NCI-H1436 treated with DMSO at 0.1 percent for 48 hours (cell line): ENCODE measurements around the gene NUAK2.

ENCODE experiments used
- DNase-seq: peaks from one replicate; lab custom pipeline; 2025; lab: John Stamatoyannopoulos, UW

Gene NUAK2

DNA sequence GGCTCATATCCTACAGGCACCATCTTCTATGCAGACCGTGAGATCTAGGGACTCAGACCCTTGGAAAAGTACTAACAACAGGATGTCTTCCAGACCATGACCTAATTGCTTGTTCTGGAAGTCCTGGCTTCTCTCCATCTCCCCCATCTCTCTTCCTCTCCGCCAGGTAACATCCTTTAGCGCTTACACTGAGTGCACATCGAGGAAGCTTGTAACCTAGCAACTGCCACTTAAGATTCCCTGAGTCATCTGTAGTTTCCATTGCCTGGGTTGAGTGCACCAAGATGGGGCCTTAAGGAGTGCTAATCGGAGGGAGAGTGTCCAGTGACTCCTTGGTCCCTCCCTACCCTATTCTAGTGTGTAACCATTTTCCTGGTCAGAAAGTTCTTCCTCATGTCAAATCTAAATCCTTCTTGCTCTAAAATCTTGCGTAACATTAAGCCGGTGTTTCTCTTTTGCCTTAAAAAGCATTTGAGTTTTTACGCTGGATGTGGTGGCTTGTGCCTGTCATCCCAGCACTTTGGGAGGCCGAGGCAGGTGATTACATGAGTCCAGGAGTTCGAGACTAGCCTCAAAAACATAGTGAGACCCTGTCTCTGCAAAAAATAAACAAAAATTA, 25.5 kb upstream of the NUAK2 start:
- no peak for DNase-seq

DNA sequence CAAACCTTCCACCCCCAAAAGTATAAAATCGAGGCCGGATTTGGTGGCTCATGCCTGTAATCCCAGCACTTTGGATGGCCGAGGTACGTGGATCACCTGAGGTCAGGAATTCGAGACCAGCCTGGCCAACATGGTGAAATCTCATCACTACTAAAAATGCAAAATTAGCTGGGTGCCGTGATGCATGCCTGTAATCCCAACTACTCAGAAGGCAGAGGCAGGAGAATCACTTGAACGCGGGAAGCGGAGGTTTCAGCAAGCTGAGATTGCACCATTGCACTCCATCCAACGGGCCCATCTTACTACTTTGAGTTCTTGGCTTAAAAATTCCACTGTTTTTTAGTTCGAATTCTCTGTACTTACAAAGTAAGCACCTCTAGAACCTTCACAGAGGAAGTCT, 24.2 kb upstream of the NUAK2 start:
- DNase-seq, result no peak

DNA sequence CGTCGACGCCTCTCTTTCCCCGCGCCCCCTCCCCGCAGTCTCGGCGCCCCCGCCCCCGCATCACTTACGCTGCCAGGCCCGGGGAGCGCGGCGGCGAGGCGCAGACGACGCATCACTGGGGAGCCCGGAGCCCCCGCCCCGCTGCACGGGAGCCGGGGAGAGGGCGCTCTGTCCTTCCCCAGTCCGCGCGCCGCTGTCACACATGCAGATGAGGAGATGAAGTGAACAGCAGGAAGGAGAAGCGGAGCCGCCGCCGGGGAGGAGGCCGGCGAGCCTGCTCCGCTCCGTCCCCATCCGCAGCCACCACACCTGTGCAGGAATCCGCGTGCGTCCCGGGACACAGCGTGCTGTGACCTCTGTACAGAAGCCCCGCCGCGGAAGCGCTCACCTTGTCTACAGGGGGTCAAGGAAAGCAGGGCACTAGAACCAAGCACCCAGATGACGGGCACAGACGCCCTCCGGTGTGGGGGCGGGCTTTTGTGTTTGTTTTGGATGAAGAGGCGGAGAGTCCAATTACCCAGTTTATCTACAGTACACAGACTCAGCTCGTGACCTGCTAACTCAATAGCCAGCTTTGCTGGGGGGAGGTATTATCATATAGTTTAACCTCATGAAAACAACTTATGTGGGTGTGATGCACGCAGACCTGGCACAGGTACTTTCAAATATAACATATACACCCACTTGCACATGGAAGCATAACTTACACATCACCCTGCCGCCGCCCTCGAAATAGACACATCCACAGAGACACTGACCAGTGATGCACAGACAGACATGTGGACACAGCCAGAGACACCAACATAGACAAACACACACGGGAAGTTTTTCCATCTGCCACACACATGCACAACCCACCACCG, 22.8 kb upstream of the NUAK2 start:
- no peak for DNase-seq

DNA sequence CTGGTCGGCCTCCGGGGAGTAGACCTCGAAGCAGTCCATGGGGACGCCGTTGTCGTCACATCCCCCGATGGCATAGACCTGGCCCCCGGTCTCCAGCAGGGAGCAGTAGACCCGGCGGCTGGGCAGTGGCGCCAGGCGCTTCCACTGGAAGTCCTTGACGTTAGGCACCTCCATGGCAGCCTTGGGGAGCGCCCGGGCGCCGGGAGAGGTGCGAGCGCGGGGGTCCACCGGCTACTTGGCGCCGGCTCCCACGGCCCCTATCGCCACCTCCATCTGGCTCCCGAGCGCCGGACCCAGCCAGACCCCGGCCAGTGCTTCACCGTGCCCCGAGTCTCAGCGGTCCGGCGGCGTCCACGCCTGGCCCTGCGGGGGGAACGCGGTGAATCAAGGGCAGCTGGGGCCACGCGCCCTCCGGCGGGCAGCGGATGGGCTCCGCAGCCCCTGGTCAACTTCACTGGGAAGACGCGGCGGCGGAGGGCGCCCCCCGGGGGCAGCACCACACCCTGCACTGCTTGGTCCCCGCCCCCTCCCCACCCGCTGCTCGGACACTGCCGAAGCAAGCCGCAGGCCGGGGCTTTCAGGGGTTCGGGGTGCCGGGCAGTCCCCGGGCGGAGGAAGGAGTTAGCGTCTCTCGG, 22.0 kb upstream of the NUAK2 start:
- no peak for DNase-seq

DNA sequence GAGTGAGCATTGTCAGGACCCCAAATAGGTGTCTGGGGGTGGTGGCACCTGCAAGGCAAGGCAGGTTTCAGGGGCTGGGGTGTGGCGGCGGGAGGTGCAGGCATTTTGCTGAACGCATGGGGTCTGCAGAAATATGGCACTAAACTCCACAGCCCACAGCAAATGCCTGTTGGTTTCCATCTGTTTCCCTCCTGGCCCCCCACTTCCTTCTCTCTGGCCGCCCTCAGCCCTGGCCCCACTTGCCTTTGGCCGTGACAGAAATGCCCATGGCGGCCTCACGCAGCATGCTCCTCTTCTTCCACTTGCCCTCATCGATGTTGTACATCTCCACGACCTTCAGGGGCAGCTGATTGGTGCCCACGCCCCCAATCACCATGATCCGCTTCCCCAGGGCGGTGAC, 21.4 kb upstream of the NUAK2 start:
- no peak for DNase-seq

DNA sequence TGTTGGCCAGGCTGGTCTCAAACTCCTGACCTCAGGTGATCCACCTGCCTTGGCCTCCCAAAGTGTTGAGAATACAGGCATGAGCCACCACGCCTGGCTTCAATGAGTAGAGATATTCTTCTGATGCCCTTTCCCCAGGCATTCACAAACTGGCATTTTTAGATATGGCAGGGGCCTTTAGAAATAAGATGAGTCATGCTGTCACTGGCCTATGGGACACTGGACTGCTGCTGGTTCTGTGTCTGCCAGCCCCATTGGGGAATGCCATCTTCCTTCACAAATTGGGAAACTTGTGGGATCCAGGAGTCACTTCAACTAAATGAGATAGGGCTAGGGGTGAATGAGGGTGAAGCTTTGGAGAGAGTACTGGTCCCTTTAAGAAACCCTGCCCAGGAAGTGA, 19.1 kb upstream of the NUAK2 start:
- DNase-seq, result no peak

DNA sequence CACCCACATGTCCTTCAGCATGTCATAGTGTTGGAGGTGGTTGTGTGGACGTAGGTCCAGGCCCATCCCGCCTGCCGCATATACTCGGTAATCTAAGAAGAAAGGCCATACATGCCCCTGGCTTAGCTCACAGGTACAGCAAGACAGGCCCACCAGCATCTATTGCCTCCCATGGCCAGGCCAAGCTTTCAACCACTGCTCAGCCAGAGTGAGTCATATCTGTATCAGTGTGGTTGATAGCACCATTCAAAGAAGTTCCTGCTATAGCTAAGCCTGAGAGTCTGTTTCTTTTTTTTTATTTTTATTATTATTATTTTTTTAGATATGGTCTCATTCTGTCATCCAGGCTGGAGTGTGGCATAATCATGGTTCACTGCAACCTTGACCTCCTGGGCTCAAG, 18.2 kb upstream of the NUAK2 start:
- no peak for DNase-seq

DNA sequence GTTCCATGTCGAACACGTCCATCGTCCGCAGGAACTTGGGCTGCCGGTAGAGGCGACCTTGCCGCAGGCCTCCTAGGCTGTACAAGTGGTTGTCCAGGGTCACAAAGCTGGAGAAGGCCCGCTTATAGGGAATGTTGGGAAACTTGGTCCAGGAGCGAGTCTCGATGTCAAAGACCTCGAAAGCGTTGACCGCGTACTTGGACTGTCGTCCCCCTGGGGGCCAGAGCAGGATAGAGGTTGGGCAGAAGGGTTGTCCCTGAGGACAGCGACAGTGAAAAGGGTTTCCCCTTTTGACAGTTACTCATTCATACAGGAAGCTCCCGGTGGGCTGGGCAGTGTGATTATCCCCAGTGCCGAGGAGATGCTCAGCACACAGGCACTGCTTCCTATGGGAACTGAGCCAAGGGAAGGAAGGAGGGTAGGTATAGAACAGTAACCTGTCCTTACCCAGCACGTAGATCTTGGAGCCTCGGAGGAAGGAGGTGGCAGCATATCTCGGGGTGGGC, 17.7 kb upstream of the NUAK2 start:
- no peak for DNase-seq

DNA sequence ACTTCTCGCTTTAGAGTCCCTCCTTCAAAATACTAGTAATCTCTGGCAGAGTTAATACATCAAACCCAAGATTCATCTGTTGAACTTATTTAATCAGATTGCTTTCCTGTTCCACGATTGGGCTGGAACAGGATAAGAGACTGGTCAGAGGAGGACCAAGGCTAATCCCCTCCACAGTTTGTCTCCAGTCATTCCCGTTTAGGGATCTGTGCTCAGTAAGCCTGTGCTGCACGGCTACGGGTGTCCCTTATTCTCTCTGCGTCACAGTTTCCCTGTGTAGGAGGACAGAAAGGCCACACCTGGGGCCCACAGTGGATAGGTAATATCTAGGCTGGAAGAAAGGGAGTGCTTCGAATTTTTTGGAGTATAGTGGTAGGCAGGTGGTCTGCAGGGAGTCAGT, 16.5 kb upstream of the NUAK2 start:
- no peak for DNase-seq

DNA sequence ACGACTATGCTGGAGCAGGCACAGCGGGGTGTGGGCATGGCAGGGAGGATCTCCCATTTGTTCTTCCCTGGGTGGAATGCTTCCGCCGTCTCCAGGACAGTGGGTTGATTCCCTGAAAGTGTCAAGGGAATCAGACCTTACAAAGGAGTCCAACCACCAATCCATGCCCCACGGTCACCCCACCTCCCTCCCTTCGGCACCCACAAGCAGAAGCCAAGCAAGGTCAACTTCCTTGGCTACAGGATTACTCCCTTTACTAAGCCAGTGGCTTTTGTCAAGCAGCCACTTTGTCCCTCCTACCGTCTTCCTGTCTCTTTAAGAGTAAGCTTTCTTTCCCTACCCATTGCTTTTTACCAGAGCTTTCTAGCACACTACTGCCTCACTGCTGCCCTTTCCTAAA, 15.9 kb upstream of the NUAK2 start:
- no peak for DNase-seq

DNA sequence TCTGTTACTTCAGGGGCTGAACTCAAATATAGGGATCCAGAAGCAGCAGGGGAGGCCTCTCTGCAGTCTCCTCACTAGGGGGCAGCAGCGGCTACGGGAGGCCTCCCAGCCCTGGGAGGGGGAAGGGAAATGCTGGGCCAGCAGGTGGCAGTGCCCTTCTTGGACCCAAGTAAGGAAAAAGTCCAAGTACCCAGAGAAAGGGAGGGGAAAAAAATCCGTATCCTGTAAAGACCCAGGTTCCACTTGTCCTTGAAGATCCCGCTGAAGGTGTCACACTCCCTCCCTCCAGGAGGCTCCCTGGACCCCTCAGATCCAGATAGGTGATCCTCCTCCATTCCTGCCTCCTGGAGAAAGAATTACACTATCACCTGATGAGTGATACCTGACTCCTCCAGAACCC, 14.1 kb upstream of the NUAK2 start:
- DNase-seq, result peak; percentile 78

DNA sequence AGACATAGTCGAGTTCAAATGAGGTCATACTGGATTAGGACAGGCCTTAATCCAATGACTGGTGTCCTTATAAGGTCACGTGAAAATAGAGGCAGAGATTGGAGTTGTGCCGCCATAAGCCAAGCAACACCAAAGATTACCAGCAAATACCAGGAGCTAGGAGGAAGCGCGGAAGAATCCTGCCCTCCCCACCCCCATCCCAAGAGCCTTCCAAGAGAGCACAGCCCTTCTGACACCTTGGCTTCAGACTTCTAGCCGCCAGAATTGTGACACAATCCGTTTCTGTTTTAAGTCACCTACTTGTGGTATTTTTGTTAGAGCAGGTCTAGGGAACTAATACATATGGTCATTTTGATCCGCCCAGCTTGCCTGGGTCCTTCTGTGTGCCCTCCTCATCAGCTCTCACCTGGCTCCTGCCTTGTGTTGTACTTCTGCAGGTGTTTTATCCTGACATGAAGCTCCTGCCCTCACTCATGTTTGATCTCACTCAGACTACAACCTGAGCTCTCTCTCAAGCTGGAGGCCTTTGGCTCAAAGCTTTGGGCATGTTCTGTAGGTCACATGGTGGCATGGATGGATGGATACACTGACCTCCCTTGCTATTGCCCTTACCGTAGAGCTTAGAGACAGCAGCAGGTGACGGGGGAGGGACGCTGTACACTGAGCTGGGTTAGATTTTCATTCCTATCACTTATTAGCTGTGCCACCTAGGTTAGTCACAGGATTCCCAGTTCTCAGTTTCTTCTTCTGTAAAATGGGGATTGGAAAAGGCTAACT, 10.7 kb upstream of the NUAK2 start:
- DNase-seq, result no peak

DNA sequence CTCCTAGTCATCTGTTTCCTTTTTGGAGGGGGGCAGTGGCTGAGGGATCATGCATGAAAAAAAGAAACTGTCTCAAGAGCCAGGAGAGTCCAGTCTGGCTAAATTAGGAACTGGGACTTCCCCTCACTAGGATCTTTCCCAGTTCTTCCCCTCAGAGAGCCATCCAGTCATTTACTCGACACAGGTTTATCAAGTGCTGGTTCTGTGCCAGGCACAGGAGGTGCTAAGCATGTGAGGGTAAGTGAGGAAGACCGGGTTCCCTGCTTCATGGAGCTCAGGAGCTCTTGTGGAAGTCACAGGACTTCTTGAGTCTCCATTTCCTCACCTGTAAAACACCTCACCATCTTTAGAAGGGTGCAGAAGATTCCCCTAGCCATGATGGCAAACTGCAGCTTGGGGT, 8.6 kb upstream of the NUAK2 start:
- DNase-seq, result no peak

DNA sequence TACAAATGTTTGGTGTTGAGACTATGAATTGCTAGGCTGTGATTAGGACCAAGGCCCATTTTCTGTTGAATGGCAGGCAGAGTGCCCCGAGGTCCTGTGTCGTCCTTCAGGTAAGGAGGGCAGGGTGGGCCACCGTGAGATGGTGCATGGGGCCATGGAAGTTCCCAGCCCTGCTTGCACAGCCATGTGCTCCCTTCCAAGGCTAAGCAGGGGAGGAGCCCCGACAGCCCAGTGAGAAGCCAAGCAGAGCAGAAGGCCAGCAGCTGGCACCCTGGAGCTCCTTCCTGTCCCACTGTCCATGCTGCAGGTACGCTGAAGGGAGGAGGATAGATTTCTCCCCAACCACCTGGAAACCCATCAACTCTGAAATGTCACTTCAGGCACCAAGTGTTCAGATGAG, 8.2 kb upstream of the NUAK2 start:
- no peak for DNase-seq

DNA sequence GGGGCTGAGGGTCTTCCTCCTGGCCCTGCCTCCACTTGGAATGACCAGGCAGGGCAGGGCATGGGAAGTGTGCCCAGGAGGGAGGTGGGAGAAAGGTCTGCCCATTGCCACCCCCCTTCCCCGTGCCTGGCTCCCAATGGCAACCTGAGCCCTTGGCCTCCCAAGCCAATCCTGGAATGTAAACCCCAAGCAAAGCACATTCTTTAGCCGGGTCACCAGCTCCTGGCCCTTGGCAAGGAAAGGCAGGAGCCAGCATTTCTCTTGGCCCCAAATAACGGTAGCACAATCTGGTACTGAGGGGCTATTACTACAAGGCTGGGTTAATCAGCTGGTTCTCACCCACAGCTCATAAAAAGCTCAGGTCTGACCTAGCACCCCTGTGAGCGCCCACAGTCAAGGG, 6.9 kb upstream of the NUAK2 start:
- DNase-seq, result no peak

DNA sequence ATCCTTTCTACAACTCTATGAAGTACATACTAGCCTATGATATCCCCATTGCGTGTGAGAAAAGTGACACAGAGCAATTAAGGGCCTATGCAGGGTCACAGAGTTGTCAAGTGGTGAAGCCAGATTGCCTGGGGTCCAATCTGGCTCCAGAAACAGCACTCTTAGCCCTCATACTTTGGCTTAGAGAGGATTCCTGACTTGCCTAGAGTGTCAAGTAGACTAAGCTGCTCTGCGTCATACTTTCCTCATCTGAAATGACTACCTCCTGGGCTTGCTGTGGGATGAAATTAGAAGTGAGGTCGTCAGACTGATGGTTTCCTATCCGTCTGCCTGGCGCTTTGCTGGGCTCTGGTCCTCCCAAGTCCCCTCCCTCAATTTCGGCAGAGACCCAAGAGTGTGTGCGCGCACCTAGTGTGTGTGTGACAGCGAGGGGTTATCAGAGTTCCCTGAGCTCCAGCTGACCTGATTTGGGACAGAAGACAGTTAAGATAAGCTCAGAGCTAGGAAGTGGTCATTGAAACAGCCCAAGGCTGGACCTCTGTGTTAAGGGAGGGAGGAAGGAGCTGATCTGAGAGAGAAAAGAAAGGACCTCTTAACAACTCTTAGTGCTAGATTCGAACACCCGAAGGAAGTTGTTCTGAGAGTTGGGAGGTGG, 5.4 kb upstream of the NUAK2 start:
- no peak for DNase-seq

DNA sequence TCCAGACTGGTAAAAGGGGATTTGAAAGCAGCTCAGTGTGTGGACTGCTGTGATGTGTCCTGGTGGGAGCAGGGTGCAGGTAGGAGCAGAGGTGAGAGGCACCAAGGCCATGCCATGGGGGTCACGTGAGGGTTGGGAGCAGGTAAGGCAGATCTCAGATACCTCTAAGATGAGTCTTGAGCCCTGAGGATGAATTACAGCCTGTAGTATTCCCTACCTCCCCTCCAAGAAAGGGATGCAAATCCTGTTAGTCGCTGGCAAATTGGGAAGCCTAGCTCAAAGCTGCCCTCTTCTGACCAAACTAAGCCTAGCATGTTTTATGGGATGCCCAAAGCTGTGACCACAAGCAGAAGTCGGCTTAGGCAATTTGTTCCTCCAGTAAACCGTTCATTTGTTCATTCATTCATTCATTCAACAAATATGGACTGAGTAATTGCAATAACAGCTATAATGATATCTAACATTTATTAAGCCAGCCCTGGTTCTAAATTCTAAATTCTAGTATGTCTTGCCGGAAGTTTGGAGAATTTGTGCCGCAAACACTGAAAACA, 3.9 kb upstream of the NUAK2 start:
- peak; percentile 53 for DNase-seq

DNA sequence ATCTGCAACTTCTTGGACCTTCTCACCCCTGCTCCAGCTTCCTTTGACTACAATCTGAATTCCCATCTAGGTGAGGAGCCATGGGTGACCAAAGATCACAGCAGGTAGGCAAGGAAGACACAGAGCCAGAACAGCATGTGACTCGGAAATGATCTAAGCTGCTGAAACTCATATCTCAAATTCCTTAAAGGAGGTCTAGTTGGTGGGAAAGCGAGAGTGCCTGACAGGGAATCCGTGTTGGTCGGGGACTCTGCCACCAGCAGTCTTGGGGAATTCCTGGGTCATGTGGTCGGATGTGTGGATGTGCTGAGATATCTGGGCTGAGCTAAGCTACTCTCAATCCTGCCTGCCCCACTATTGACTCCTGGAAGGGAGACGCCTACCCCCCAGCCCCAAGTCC, 3.2 kb upstream of the NUAK2 start:
- no peak for DNase-seq

DNA sequence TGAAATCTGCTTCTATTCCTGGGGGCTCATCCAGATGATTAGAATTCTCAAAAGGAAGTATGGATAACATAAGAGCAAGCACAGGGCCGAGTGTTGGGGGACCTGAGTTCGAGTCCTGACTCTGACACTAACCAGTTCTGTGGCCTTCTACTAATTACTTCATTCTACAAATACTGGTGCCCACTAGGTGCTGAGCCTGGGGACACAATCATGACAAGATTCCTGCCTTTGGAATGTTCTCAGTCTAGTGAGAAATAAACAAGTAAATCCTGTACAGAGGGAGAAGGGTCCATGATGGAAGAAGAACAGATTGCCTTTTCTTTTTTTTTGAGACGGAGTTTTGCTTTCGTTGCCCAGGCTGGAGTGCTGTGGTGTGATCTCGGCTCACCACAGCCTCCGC, 2.2 kb upstream of the NUAK2 start:
- no peak for DNase-seq

DNA sequence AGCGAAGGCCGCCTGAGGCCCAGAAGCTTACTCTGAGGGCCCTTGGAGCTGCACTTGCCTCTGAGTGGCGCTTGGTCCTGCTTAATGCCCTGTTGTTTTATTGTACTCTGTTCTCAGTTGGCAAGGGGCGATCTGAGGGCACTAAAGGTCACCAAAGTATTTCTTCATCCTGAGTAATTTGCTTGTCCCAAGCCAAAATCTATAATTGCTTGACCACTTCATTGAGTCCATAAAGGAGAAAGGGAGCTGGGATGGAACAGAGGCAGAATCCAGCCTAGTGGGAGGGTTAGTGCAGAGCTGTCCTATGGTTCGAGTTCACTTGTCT, 376 bp upstream of the NUAK2 start:
- DNase-seq, result no peak

DNA sequence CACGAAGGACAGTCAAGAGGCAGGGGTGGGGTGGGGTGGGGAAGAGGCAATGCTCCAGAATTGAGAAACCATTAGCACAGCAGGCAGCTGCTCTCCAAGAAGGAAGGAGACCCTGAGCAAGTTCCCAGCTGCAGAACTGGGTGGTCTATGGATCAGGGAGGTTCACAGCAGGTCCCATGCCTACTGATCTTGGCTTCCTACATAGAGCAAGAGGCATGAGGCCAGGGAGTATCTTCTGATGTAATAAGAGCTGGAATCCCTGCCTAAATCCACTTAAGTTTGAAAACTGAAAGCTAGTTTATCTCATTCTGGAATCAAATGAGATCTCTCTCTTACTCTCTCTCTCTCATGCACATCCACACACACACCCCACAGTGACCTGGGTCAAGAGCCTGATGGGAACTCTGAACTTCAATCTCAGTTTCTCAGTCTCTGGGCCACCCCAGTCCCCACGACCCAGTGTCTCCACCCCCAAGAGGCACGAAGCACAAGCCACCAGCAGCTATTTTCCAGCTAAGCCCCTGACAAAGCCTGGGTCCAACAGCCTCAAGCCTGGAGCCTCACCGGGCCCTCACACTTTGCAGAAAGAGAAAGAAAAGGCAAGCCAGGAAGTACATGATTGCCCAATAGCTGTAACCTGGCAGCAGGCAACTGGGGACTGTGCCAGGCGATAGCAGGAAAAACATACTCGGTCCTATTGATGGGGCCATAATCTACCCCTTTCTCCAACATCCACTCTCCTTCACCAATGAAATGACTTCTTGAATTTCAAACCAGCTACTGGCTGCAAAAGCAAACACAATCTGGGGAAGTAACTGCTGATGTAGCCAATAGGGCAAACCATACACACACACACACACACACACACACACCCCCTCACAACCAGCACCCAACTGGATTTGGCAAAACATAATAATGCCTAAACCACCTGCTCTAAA, 2.2 kb downstream of the NUAK2 start:
- peak; percentile 96 for DNase-seq
